DND-41 (cell line): ENCODE measurements around the gene IQGAP2.

ENCODE experiments used
- EZH2 ChIP-seq: IDR thresholded peaks from 3 replicates; pipeline ENCODE4 v1.6.1; 2012; ENCODE audit warnings: borderline replicate concordance, low read depth, mild to moderate bottlenecking, moderate library complexity, low read length, inconsistent platforms; ENCODE audit not compliant: severe bottlenecking
- TF ChIP-seq, protein P1 (sequence below): IDR thresholded peaks from 2 replicates; pipeline ENCODE4 v1.5.1; 2012; ENCODE audit warnings: borderline replicate concordance, low read length, moderate library complexity, mild to moderate bottlenecking; ENCODE audit not compliant: poor library complexity, severe bottlenecking; ENCODE audit errors: extremely low read depth

GRCh38 chr5:76514292-76514691 is 111.2 kb downstream of the IQGAP2 start:
- TF ChIP-seq, protein P1, sequence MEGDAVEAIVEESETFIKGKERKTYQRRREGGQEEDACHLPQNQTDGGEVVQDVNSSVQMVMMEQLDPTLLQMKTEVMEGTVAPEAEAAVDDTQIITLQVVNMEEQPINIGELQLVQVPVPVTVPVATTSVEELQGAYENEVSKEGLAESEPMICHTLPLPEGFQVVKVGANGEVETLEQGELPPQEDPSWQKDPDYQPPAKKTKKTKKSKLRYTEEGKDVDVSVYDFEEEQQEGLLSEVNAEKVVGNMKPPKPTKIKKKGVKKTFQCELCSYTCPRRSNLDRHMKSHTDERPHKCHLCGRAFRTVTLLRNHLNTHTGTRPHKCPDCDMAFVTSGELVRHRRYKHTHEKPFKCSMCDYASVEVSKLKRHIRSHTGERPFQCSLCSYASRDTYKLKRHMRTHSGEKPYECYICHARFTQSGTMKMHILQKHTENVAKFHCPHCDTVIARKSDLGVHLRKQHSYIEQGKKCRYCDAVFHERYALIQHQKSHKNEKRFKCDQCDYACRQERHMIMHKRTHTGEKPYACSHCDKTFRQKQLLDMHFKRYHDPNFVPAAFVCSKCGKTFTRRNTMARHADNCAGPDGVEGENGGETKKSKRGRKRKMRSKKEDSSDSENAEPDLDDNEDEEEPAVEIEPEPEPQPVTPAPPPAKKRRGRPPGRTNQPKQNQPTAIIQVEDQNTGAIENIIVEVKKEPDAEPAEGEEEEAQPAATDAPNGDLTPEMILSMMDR: no peak
- TF ChIP-seq EZH2: no peak
